ENCODE results near the gene KCTD3. TPM values are rescaled to one million over a fixed set of nuclear protein-coding genes. Genes with fewer than 3 reads are reported as not detected.

Gene KCTD3
- total RNA-seq, 1 donor from 2014 or later, result 16.9 TPM

- no peak for DNase-seq (ENCODE audit: low read depth)
Observed at GRCh38 chr1:215652371-215652770, 85.3 kb downstream of the KCTD3 start.

GRCh38 chr1:215657047-215657446 is 89.9 kb downstream of the KCTD3 start:
- H3K4me3 ChIP-seq (ENCODE audit: low read depth, low read length), result no peak overlapping the region
- no peaks in the 10 kb centered on the region for H3K36me3 ChIP-seq (ENCODE audit: control insufficient read depth, insufficient read depth, low read length)
- no peak for TF ChIP-seq CTCF (IDR thresholded peaks at IDR 0.05; ENCODE audit: insufficient read depth, low read length, poor library complexity, severe bottlenecking)
- DNase-seq (ENCODE audit: low read depth), result no peak
- no peaks in the 10 kb centered on the region for H3K27me3 ChIP-seq (ENCODE audit: control insufficient read depth, insufficient read depth, low read length)

More at GRCh38 chr1:215652371-215652770, 85.3 kb downstream of the KCTD3 start:
- no peaks in the 10 kb centered on the region for H3K36me3 ChIP-seq (ENCODE audit: control insufficient read depth, insufficient read depth, low read length)
- no peaks in the 10 kb centered on the region for H3K27me3 ChIP-seq (ENCODE audit: control insufficient read depth, insufficient read depth, low read length)
- no peak overlapping the region for H3K4me3 ChIP-seq (ENCODE audit: low read depth, low read length)
- TF ChIP-seq CTCF (IDR thresholded peaks at IDR 0.05; ENCODE audit: insufficient read depth, low read length, poor library complexity, severe bottlenecking), result no peak

- Histone ChIP-seq H3K36me3 (ENCODE audit: control insufficient read depth, insufficient read depth, low read length) (no peaks in the 10 kb centered on the region), H3K4me3 (ENCODE audit: low read depth, low read length) (no peak overlapping the region), H3K27me3 (ENCODE audit: control insufficient read depth, insufficient read depth, low read length) (no peaks in the 10 kb centered on the region)
- TF ChIP-seq CTCF (IDR thresholded peaks at IDR 0.05; ENCODE audit: insufficient read depth, low read length, poor library complexity, severe bottlenecking), result no peak
- no peak for DNase-seq (ENCODE audit: low read depth)
Observed at GRCh38 chr1:215660259-215660658, 93.2 kb downstream of the KCTD3 start.

GRCh38 chr1:215661033-215661432 is 93.9 kb downstream of the KCTD3 start:
- Histone ChIP-seq H3K27me3 (ENCODE audit: control insufficient read depth, insufficient read depth, low read length) (no peaks in the 10 kb centered on the region), H3K4me3 (ENCODE audit: low read depth, low read length) (no peak overlapping the region), H3K36me3 (ENCODE audit: control insufficient read depth, insufficient read depth, low read length) (no peaks in the 10 kb centered on the region)
- TF ChIP-seq CTCF (IDR thresholded peaks at IDR 0.05; ENCODE audit: insufficient read depth, low read length, poor library complexity, severe bottlenecking), result no peak
- no peak for DNase-seq (ENCODE audit: low read depth)

- Histone ChIP-seq H3K27me3 (ENCODE audit: control insufficient read depth, insufficient read depth, low read length) (no peaks in the 10 kb centered on the region), H3K36me3 (ENCODE audit: control insufficient read depth, insufficient read depth, low read length) (no peaks in the 10 kb centered on the region), H3K4me3 (ENCODE audit: low read depth, low read length) (no peak overlapping the region)
- DNase-seq (ENCODE audit: low read depth), result peak; percentile 50
- TF ChIP-seq CTCF (IDR thresholded peaks at IDR 0.05; ENCODE audit: insufficient read depth, low read length, poor library complexity, severe bottlenecking), result no peak
Observed at GRCh38 chr1:215665215-215665614, 98.1 kb downstream of the KCTD3 start.

- TF ChIP-seq CTCF (IDR thresholded peaks at IDR 0.05; ENCODE audit: insufficient read depth, low read length, poor library complexity, severe bottlenecking), result no peak
- Histone ChIP-seq H3K4me3 (ENCODE audit: low read depth, low read length) (no peak overlapping the region), H3K27me3 (ENCODE audit: control insufficient read depth, insufficient read depth, low read length) (no peaks in the 10 kb centered on the region), H3K36me3 (ENCODE audit: control insufficient read depth, insufficient read depth, low read length) (no peaks in the 10 kb centered on the region)
- no peak for DNase-seq (ENCODE audit: low read depth)
Observed at GRCh38 chr1:215667761-215668160, 100.7 kb downstream of the KCTD3 start.
